GM19372 (cell line): ENCODE measurements around the gene INSRR.

Experiments
- ATAC-seq: cut with Tn5 transposase; IDR thresholded peaks from one replicate; pipeline ENCODE4 v1.9.1; 2021; ENCODE audit warnings: mild to moderate bottlenecking, low read depth, moderate library complexity; ENCODE audit not compliant: unreplicated experiment

INSRR gene

GRCh38 chr1:156809711-156810366, 49.1 kb downstream of the INSRR start:
- ATAC-seq, result no peak

- no peak for ATAC-seq
Observed at GRCh38 chr1:156809281-156809680, 49.6 kb downstream of the INSRR start.

- ATAC-seq, result no peak
Observed at GRCh38 chr1:156808186-156809030, 50.5 kb downstream of the INSRR start.

- no peak for ATAC-seq
Observed at GRCh38 chr1:156807627-156808026, 51.3 kb downstream of the INSRR start.

- ATAC-seq, result no peak
Observed at GRCh38 chr1:156806512-156807440, 52.1 kb downstream of the INSRR start.

- ATAC-seq, result no peak
Observed at GRCh38 chr1:156805766-156806511, 53.0 kb downstream of the INSRR start.

GRCh38 chr1:156804572-156805243, 54.2 kb downstream of the INSRR start:
- no peak for ATAC-seq

- no peak for ATAC-seq
Observed at GRCh38 chr1:156804026-156804425, 54.9 kb downstream of the INSRR start.

GRCh38 chr1:156803086-156803851, 55.6 kb downstream of the INSRR start:
- ATAC-seq, result no peak

- no peak for ATAC-seq
Observed at GRCh38 chr1:156802421-156802935, 56.4 kb downstream of the INSRR start.

- ATAC-seq, result no peak
Observed at GRCh38 chr1:156801409-156802121, 57.4 kb downstream of the INSRR start.

GRCh38 chr1:156797212-156797871, 61.6 kb downstream of the INSRR start:
- ATAC-seq, result no peak

GRCh38 chr1:156796340-156797097, 62.4 kb downstream of the INSRR start:
- ATAC-seq, result no peak

- no peak for ATAC-seq
Observed at GRCh38 chr1:156795787-156796186, 63.1 kb downstream of the INSRR start.

- ATAC-seq, result no peak
Observed at GRCh38 chr1:156795374-156795733, 63.6 kb downstream of the INSRR start.

- no peak for ATAC-seq
Observed at GRCh38 chr1:156794506-156795373, 64.2 kb downstream of the INSRR start.
